Dendritic cell treated with granulocyte-macrophage colony-stimulating factor and Interleukin-4, amounts not matched to agents 40 ng/mL and 50 ng/mL, for 4 days (primary cell): ENCODE results near the gene ZNF362.

Source experiments
- H3K27ac Mint-ChIP-seq: one replicate; pipeline ENCODE4 v1.8.0; 2022; ENCODE audit warnings: mild to moderate bottlenecking, mixed read lengths
- H3K27me3 Mint-ChIP-seq: one replicate; pipeline ENCODE4 v1.8.0; 2022; ENCODE audit warnings: mild to moderate bottlenecking, mixed read lengths
- H3K36me3 Mint-ChIP-seq: one replicate; pipeline ENCODE4 v1.8.0; 2022; ENCODE audit warnings: low read depth, mixed read lengths
- H3K4me1 Mint-ChIP-seq: one replicate; pipeline ENCODE4 v1.8.0; 2022; ENCODE audit warnings: low read depth, mixed read lengths
- H3K4me3 Mint-ChIP-seq: one replicate; pipeline ENCODE4 v1.8.0; 2022; ENCODE audit warnings: mild to moderate bottlenecking, moderate library complexity, mixed read lengths
- H3K9me3 Mint-ChIP-seq: one replicate; pipeline ENCODE4 v1.8.0; 2022; ENCODE audit warnings: mixed read lengths
- intact Hi-C: fragments of 100-400 bp; cut with micrococcal nuclease; formaldehyde crosslinking; loops from one replicate; pipeline ENCODE4 v1.15.0; 2022

Gene ZNF362

GRCh38 chr1:33267468-33268205 lies 11.3 kb downstream of the ZNF362 start:
- no peak overlapping the region for H3K4me3 Mint-ChIP-seq
- H3K4me1 Mint-ChIP-seq, result peaks cover 21% of the 10 kb centered on the region
- H3K36me3 Mint-ChIP-seq, result peaks cover 65% of the 10 kb centered on the region
- no peaks in the 10 kb centered on the region for H3K9me3 Mint-ChIP-seq
- intact Hi-C loops, result no loop called here
- H3K27me3 Mint-ChIP-seq, result no peaks in the 10 kb centered on the region
- H3K27ac Mint-ChIP-seq, result no peak overlapping the region

DNA sequence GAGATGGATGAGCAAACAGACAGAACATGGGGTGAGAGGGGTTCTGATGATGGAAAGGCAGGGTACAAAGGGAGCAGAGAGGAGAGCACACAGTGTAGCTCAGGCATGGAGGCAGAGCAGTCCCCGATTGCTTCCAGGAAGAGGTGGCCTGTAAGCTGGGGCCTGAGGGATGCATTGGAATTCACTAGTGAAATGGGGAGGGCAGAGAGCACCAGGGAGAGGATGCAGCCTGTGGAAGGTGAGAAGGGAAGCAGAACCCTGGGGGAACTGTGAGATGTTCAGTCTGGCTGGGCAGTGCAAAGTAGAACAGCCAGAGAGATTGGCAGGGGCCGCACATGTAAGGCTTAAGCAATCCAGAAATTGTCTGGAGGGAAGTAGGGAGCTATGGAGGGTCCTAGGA lies 12.2 kb downstream of the ZNF362 start:
- Mint-ChIP-seq H3K4me3 (no peak overlapping the region), H3K9me3 (no peaks in the 10 kb centered on the region), H3K27ac (no peak overlapping the region), H3K27me3 (no peaks in the 10 kb centered on the region), H3K36me3 (peaks cover 70% of the 10 kb centered on the region), H3K4me1 (peaks cover 23% of the 10 kb centered on the region)
- intact Hi-C loops, result no loop called here

GRCh38 chr1:33268927-33269610 lies 12.8 kb downstream of the ZNF362 start:
- H3K4me1 Mint-ChIP-seq, result peaks cover 23% of the 10 kb centered on the region
- intact Hi-C loops, result no loop called here
- no peaks in the 10 kb centered on the region for H3K9me3 Mint-ChIP-seq
- no peak overlapping the region for H3K27ac Mint-ChIP-seq
- H3K27me3 Mint-ChIP-seq, result no peaks in the 10 kb centered on the region
- H3K36me3 Mint-ChIP-seq, result peaks cover 76% of the 10 kb centered on the region
- H3K4me3 Mint-ChIP-seq, result no peak overlapping the region

- intact Hi-C loops, result no loop called here
- H3K27ac Mint-ChIP-seq, result no peak overlapping the region
- H3K4me1 Mint-ChIP-seq, result peaks cover 23% of the 10 kb centered on the region
- no peak overlapping the region for H3K4me3 Mint-ChIP-seq
- no peaks in the 10 kb centered on the region for H3K9me3 Mint-ChIP-seq
- H3K27me3 Mint-ChIP-seq, result no peaks in the 10 kb centered on the region
- H3K36me3 Mint-ChIP-seq, result peaks cover 81% of the 10 kb centered on the region
Measured at GRCh38 chr1:33269621-33270020, 13.3 kb downstream of the ZNF362 start.

GRCh38 chr1:33270379-33270778 lies 14.1 kb downstream of the ZNF362 start:
- H3K36me3 Mint-ChIP-seq, result peaks cover 85% of the 10 kb centered on the region
- H3K9me3 Mint-ChIP-seq, result no peaks in the 10 kb centered on the region
- H3K27ac Mint-ChIP-seq, result no peak overlapping the region

DNA sequence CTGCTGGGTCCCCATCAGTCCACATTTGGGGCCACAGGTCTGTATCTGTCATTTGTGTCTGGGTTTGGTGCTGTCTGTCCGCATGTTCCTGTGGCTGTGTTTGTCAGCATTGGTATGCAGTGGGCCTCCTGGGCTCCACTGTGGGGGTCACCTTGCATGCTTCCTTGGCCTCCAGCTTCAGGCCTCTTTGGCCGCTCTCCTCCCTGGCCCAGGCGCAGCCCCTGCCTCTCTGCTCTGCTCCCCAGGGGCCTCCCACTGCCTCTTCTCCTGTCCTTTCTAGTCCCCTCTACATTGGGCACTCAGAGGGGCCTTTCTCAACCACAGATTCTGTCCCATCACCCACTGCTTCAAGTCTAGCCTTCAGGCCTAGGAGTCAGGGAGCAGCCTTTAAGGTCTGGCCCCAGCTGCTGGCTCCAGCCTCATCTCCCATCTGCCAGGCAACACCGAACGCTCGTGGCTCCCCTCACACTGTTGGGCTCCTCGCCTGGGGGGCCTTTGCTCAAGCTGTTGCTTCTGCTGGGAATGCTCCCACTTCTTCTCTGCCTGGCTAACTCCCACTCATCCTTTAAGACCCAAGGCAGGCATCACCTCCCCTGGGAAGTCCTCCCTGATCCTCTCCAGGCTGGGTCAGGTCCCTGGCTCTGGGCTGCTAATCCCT lies 14.6 kb downstream of the ZNF362 start:
- no peaks in the 10 kb centered on the region for H3K27me3 Mint-ChIP-seq
- H3K4me3 Mint-ChIP-seq, result no peak overlapping the region
- intact Hi-C loops, result no loop called here
- H3K9me3 Mint-ChIP-seq, result no peaks in the 10 kb centered on the region
- H3K36me3 Mint-ChIP-seq, result peaks cover 86% of the 10 kb centered on the region
- peaks cover 19% of the 10 kb centered on the region for H3K4me1 Mint-ChIP-seq
- H3K27ac Mint-ChIP-seq, result peak overlapping the region; percentile 39

More at GRCh38 chr1:33270379-33270778, 14.1 kb downstream of the ZNF362 start:
- Mint-ChIP-seq H3K4me3 (no peak overlapping the region), H3K4me1 (peaks cover 23% of the 10 kb centered on the region), H3K27me3 (no peaks in the 10 kb centered on the region)
- intact Hi-C loops, result no loop called here

- no peak overlapping the region for H3K27ac Mint-ChIP-seq
- no peaks in the 10 kb centered on the region for H3K27me3 Mint-ChIP-seq
- no peaks in the 10 kb centered on the region for H3K9me3 Mint-ChIP-seq
- peaks cover 14% of the 10 kb centered on the region for H3K4me1 Mint-ChIP-seq
- no peak overlapping the region for H3K4me3 Mint-ChIP-seq
- intact Hi-C loops, result no loop called here
- peaks cover 89% of the 10 kb centered on the region for H3K36me3 Mint-ChIP-seq
Measured at GRCh38 chr1:33271666-33272505, 15.6 kb downstream of the ZNF362 start.

DNA sequence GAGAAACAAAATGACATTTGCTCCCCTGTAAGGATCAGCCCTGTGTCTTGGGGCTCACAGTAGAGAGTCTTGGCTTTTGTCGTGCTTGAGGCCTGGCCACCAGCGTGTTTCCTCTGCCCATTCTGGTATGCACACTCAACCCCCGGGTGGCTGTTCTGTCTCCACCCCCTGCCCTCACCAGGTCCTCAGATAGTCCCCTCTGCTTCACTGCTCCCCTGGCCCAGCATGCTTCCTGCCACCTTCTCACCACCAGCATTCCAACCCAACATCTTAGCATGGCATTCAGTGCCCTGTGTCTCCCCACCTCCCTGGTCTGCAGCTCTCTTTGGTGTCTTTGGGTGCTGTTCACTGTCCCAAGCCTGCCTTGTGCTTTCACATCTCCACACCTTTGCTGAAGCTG lies 16.2 kb downstream of the ZNF362 start:
- H3K4me3 Mint-ChIP-seq, result no peak overlapping the region
- no peak overlapping the region for H3K27ac Mint-ChIP-seq

GRCh38 chr1:33272930-33273329 lies 16.6 kb downstream of the ZNF362 start:
- Mint-ChIP-seq H3K4me3 (no peak overlapping the region), H3K4me1 (peaks cover 14% of the 10 kb centered on the region), H3K36me3 (peaks cover 91% of the 10 kb centered on the region), H3K27me3 (no peaks in the 10 kb centered on the region), H3K27ac (no peak overlapping the region), H3K9me3 (no peaks in the 10 kb centered on the region)
- intact Hi-C loops, result no loop called here

More for the DNA sequence above, 16.2 kb downstream of the ZNF362 start:
- peaks cover 89% of the 10 kb centered on the region for H3K36me3 Mint-ChIP-seq
- intact Hi-C loops, result no loop called here
- no peaks in the 10 kb centered on the region for H3K9me3 Mint-ChIP-seq
- peaks cover 14% of the 10 kb centered on the region for H3K4me1 Mint-ChIP-seq
- no peaks in the 10 kb centered on the region for H3K27me3 Mint-ChIP-seq

GRCh38 chr1:33273406-33273805 lies 17.1 kb downstream of the ZNF362 start:
- no peaks in the 10 kb centered on the region for H3K27me3 Mint-ChIP-seq
- intact Hi-C loops, result no loop called here
- no peak overlapping the region for H3K27ac Mint-ChIP-seq
- no peak overlapping the region for H3K4me3 Mint-ChIP-seq
- peaks cover 11% of the 10 kb centered on the region for H3K4me1 Mint-ChIP-seq
- H3K36me3 Mint-ChIP-seq, result peaks cover 91% of the 10 kb centered on the region
- no peaks in the 10 kb centered on the region for H3K9me3 Mint-ChIP-seq

GRCh38 chr1:33273961-33274371 lies 17.7 kb downstream of the ZNF362 start:
- Mint-ChIP-seq H3K4me3 (no peak overlapping the region), H3K4me1 (peaks cover 8% of the 10 kb centered on the region), H3K27me3 (no peaks in the 10 kb centered on the region), H3K36me3 (peaks cover 92% of the 10 kb centered on the region), H3K27ac (no peak overlapping the region), H3K9me3 (no peaks in the 10 kb centered on the region)
- intact Hi-C loops, result no loop called here

- Mint-ChIP-seq H3K27ac (no peak overlapping the region), H3K4me3 (no peak overlapping the region), H3K9me3 (no peaks in the 10 kb centered on the region), H3K36me3 (peaks cover 92% of the 10 kb centered on the region), H3K27me3 (no peaks in the 10 kb centered on the region), H3K4me1 (peaks cover 8% of the 10 kb centered on the region)
- intact Hi-C loops, result no loop called here
Measured at GRCh38 chr1:33274446-33274845, 18.2 kb downstream of the ZNF362 start.

DNA sequence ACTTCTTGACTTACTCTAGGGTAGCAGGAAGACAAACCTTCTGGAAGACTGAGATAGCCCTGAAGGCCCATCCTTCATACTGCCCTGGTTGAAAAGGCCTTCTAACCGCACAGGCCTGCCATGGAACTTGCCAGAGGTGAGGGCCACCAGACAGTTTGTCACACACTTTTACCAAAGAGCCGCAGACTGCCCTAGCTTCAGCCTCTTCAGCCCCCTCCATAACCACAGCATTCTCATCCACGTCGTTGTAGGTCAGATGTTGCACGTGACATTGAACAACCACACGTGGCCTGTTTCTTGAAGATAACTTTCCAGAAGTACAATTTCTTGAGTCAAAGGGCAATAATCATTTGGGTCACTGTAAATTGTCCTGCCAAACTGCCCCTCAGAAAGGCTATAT lies 18.9 kb downstream of the ZNF362 start:
- H3K27me3 Mint-ChIP-seq, result no peaks in the 10 kb centered on the region
- intact Hi-C loops, result no loop called here
- H3K4me3 Mint-ChIP-seq, result no peak overlapping the region
- no peaks in the 10 kb centered on the region for H3K9me3 Mint-ChIP-seq
- no peak overlapping the region for H3K27ac Mint-ChIP-seq
- H3K36me3 Mint-ChIP-seq, result peaks cover 92% of the 10 kb centered on the region
- H3K4me1 Mint-ChIP-seq, result peaks cover 8% of the 10 kb centered on the region
